GM12874 (cell line): ENCODE data around the gene RAB24.

Source experiments
- CTCF ChIP-seq: IDR thresholded peaks from 2 replicates; pipeline ENCODE4 v1.5.1; 2011; ENCODE audit warnings: low read depth, mild to moderate bottlenecking, control low read depth, low read length, moderate library complexity; ENCODE audit not compliant: insufficient read depth

Gene RAB24

GRCh38 chr5:177311723-177312648 lies 8.5 kb upstream of the RAB24 start, which contains the start of gene MXD3:
Gene MXD3, minus strand, starts transcription at chr5:177311898. Its CDS starts 68 bp downstream, at chr5:177311830.
- TF ChIP-seq CTCF: no peak

- TF ChIP-seq CTCF: no peak
Measured at GRCh38 chr5:177311392-177311722, 7.8 kb upstream of the RAB24 start.

- TF ChIP-seq CTCF: no peak
Measured at GRCh38 chr5:177310757-177311391, 7.4 kb upstream of the RAB24 start.

GRCh38 chr5:177310332-177310731 lies 6.8 kb upstream of the RAB24 start:
- TF ChIP-seq CTCF: no peak

GRCh38 chr5:177309351-177310191 lies 6.1 kb upstream of the RAB24 start:
- TF ChIP-seq CTCF: peak; percentile 95

GRCh38 chr5:177308740-177309139 lies 5.2 kb upstream of the RAB24 start:
- no peak for TF ChIP-seq CTCF
